Endothelial cell of umbilical vein (primary cell): ENCODE measurements around the gene CPED1. TPM values are rescaled to one million over a fixed set of nuclear protein-coding genes. Genes with fewer than 3 reads are reported as not detected.

Experiments used
- BruUV-seq: library from RNA; stranded (reverse); fragments of 400-500 nt; replicated peaks from 2 replicates; lab custom pipeline; 2021; lab: Mats Ljungman, UMichigan
- CTCF ChIA-PET: fragments of 300-600, 350-600 bp; sonication (Branson Sonifier 250); formaldehyde crosslinking; loops from one replicate; lab custom pipeline; 2021; ENCODE audit warnings: antibody characterized with exemption, inconsistent platforms; lab: Charles Lee
- POLR2A ChIA-PET: fragments of 300-600, 350-600 bp; sonication (Branson Sonifier 250); formaldehyde crosslinking; loops from one replicate; lab custom pipeline; 2021; ENCODE audit warnings: antibody characterized with exemption, inconsistent platforms; lab: Charles Lee
- DNase-seq: peaks from one replicate; pipeline ENCODE4 v3.0.0-alpha.2; 2011; ENCODE audit warnings: low read depth, low spot score
- FAIRE-seq: peaks from 2 replicates; lab custom pipeline; 2011; peaks lifted over from hg19 to GRCh38; lab: Jason Lieb, UNC
- H2AFZ ChIP-seq: 2 replicates; pipeline ENCODE4 v1.6.0; 2012; ENCODE audit warnings: low read depth, low read length, control low read depth, inconsistent platforms
- H3K27ac ChIP-seq: 2 replicates; pipeline ENCODE4 v1.5.1; 2011; ENCODE audit warnings: low read depth, mild to moderate bottlenecking, control low read depth, low read length, moderate library complexity; ENCODE audit not compliant: insufficient read depth
- H3K27me3 ChIP-seq, 2 experiments: 2 replicates each; pipeline versions ENCODE4 v1.6.0 to v1.6.1; 2011; ENCODE audit warnings: low read length in 2 of 2, mixed read lengths in 1 of 2; ENCODE audit not compliant: control insufficient read depth in 2 of 2, insufficient read depth in 2 of 2
- H3K36me3 ChIP-seq, 2 experiments: 2 replicates in 1 of 2; 3 replicates in 1 of 2; pipeline ENCODE4 v1.5.1; 2011; ENCODE audit warnings: low read length in 2 of 2, mild to moderate bottlenecking in 1 of 2, moderate library complexity in 1 of 2; ENCODE audit not compliant: control insufficient read depth in 2 of 2, insufficient read depth in 2 of 2; ENCODE audit errors: extremely low read depth in 1 of 2
- H3K4me1 ChIP-seq: 3 replicates; pipeline ENCODE4 v1.5.1; 2011; ENCODE audit warnings: mild to moderate bottlenecking, low read length; ENCODE audit not compliant: control insufficient read depth, insufficient read depth; ENCODE audit errors: extremely low read depth
- H3K4me2 ChIP-seq: 2 replicates; pipeline ENCODE4 v1.6.1; 2011; ENCODE audit warnings: low read length, control low read depth, mixed read lengths; ENCODE audit not compliant: insufficient read depth
- H3K4me3 ChIP-seq, 3 experiments: fragments of 200-600 bp in 1 of 3; sonication (generic), shearing (Covaris generic) in 1 of 3; replicated peaks in 1 of 3; 2 replicates each; pipeline ENCODE4 v1.5.1; 2011 to 2016; ENCODE audit warnings: control low read depth in 3 of 3, low read length in 3 of 3, mild to moderate bottlenecking in 2 of 3, inconsistent platforms in 1 of 3, low read depth in 1 of 3, moderate library complexity in 1 of 3; ENCODE audit not compliant: insufficient read depth in 1 of 3
- H3K79me2 ChIP-seq: 2 replicates; pipeline ENCODE4 v1.6.0; 2012; ENCODE audit warnings: low read length, inconsistent platforms; ENCODE audit not compliant: control insufficient read depth, insufficient read depth
- H3K9ac ChIP-seq: replicated peaks from 2 replicates; pipeline ENCODE3; 2011; ENCODE audit warnings: low read length, control low read depth; ENCODE audit not compliant: insufficient read depth; ENCODE audit errors: extremely low read depth
- H3K9me1 ChIP-seq: replicated peaks from 3 replicates; pipeline ENCODE4 v1.6.0; 2011; ENCODE audit warnings: mild to moderate bottlenecking, low read length; ENCODE audit not compliant: control insufficient read depth, insufficient read depth; ENCODE audit errors: extremely low read depth
- H3K9me3 ChIP-seq: replicated peaks from 2 replicates; pipeline ENCODE4 v1.5.1; 2012; ENCODE audit warnings: low read length, inconsistent platforms; ENCODE audit not compliant: control insufficient read depth, insufficient read depth
- H4K20me1 ChIP-seq: replicated peaks from 2 replicates; pipeline ENCODE3; 2011; ENCODE audit warnings: mild to moderate bottlenecking, low read length; ENCODE audit not compliant: control insufficient read depth, insufficient read depth; ENCODE audit errors: extremely low read depth
- EZH2 ChIP-seq: IDR thresholded peaks from 2 replicates; pipeline ENCODE4 v1.6.1; 2012; ENCODE audit warnings: borderline replicate concordance, low read depth, mild to moderate bottlenecking, moderate library complexity, low read length, inconsistent platforms; ENCODE audit not compliant: severe bottlenecking
- FOS ChIP-seq: IDR thresholded peaks from 2 replicates; pipeline ENCODE4 v1.6.1; 2011; ENCODE audit warnings: mild to moderate bottlenecking, low read length, moderate library complexity, borderline replicate concordance; ENCODE audit not compliant: insufficient read depth
- GATA2 ChIP-seq: IDR thresholded peaks from 2 replicates; pipeline ENCODE4 v1.7.0; 2011; ENCODE audit warnings: low read depth, mild to moderate bottlenecking, moderate library complexity, mixed read lengths, low read length; ENCODE audit not compliant: insufficient read length, insufficient read depth
- JUN ChIP-seq: IDR thresholded peaks from 2 replicates; pipeline ENCODE4 v1.6.1; 2011; ENCODE audit warnings: borderline replicate concordance, low read depth; ENCODE audit not compliant: insufficient read length, insufficient read depth
- MYC ChIP-seq: IDR thresholded peaks from one replicate; pipeline ENCODE4 v1.6.1; 2011; ENCODE audit warnings: mild to moderate bottlenecking, low read depth, low read length
- POLR2A ChIP-seq: IDR thresholded peaks from 2 replicates; pipeline ENCODE4 v1.6.1; 2012; ENCODE audit warnings: low read depth, mild to moderate bottlenecking, control low read depth, low read length
- POLR2AphosphoS5 ChIP-seq: IDR thresholded peaks from 2 replicates; pipeline ENCODE4 v1.6.1; 2012; ENCODE audit warnings: low read depth, mild to moderate bottlenecking, control low read depth, low read length, moderate library complexity; ENCODE audit not compliant: insufficient read depth
- dilution Hi-C: fragments of 300-500 bp; cut with MboI; formaldehyde crosslinking; loops from one replicate; pipeline ENCODE4 v1.15.0; 2019; ENCODE audit warnings: low sequenced_read_pairs; ENCODE audit not compliant: extremely low pct_ligation_motif_present
- intact Hi-C: fragments of 100-400 bp; cut with micrococcal nuclease; formaldehyde crosslinking; loops from one replicate; pipeline ENCODE4 v1.10.0; 2022
- polyA plus RNA-seq, 4 experiments: library from polyadenylated mRNA; depleted of rRNA in 3 of 4; stranded (reverse) in 3 of 4; unstranded in 1 of 4; fragments of >200 nt; gene quantifications; 2 replicates each; pipeline versions ENCODE4 v1.2.1 to v1.2.3, GENCODE V29; 2011 to 2012; ENCODE audit warnings: missing spikeins in 1 of 4
- total RNA-seq: library from RNA; stranded (reverse); gene quantifications from 2 replicates; pipeline ENCODE4 v1.2.3, GENCODE V29; 2021
- TF ChIP-seq, protein P1 (sequence below), 2 donors: IDR thresholded peaks; 1 replicate in 1 of 2; 2 replicates in 1 of 2; pipeline ENCODE4 v1.5.1; 2011; ENCODE audit warnings: low read length in 2 of 2, mild to moderate bottlenecking in 2 of 2, moderate library complexity in 2 of 2, control low read depth in 1 of 2, inconsistent platforms in 1 of 2, low read depth in 1 of 2; ENCODE audit not compliant: insufficient read depth in 1 of 2; ENCODE audit errors: extremely low read depth in 1 of 2
- TF ChIP-seq, protein P2 (sequence below): IDR thresholded peaks from 2 replicates; pipeline ENCODE4 v1.6.1; 2011; ENCODE audit not compliant: insufficient read depth, insufficient read length

The CPED1 gene
- total and polyA plus RNA-seq, 2 donors (not counting 3 experiments of a cell fraction or from before 2014, with no cell fraction given), result 0.22 to 3.0 TPM

GRCh38 chr7:121109145-121109544 lies 120.6 kb downstream of the CPED1 start:
- dilution Hi-C loops (no loop called here), intact Hi-C loops (loop anchor here (2.0 to 5.0 kb wide), 3 partner anchors 252 to 438 kb away; no protein-coding TSS in a partner anchor)
- no peak overlapping the region for H2AFZ ChIP-seq
- H3K27ac ChIP-seq, result no peak overlapping the region
- FAIRE-seq (no peak), DNase-seq (no peak)
- H3K27me3 ChIP-seq, result peaks cover 12 to 20% of the 10 kb centered on the region in 2 experiments
- TF ChIP-seq MYC (no peak), FOS (no peak), JUN (no peak)
- TF ChIP-seq, protein P1, sequence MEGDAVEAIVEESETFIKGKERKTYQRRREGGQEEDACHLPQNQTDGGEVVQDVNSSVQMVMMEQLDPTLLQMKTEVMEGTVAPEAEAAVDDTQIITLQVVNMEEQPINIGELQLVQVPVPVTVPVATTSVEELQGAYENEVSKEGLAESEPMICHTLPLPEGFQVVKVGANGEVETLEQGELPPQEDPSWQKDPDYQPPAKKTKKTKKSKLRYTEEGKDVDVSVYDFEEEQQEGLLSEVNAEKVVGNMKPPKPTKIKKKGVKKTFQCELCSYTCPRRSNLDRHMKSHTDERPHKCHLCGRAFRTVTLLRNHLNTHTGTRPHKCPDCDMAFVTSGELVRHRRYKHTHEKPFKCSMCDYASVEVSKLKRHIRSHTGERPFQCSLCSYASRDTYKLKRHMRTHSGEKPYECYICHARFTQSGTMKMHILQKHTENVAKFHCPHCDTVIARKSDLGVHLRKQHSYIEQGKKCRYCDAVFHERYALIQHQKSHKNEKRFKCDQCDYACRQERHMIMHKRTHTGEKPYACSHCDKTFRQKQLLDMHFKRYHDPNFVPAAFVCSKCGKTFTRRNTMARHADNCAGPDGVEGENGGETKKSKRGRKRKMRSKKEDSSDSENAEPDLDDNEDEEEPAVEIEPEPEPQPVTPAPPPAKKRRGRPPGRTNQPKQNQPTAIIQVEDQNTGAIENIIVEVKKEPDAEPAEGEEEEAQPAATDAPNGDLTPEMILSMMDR (IDR thresholded peaks at IDR 0.05; ENCODE audit: extremely low read depth in 1 of 2, insufficient read depth in 1 of 2, low read depth in 1 of 2, low read length in 2 of 2), result no peak
- H3K9me3 ChIP-seq, result no peaks in the 10 kb centered on the region
- no peak overlapping the region for H3K4me3 ChIP-seq
- no peaks in the 10 kb centered on the region for H3K4me1 ChIP-seq
- no TSS peak for BruUV-seq
- no peaks in the 10 kb centered on the region for H4K20me1 ChIP-seq
- no peaks in the 10 kb centered on the region for H3K9me1 ChIP-seq
- no peak overlapping the region for H3K9ac ChIP-seq
- ChIA-PET CTCF (interaction anchor here (0.9 to 4.0 kb wide), 10 partner anchors 27 to 906 kb away, joined by 3 to 82 read pairs (median 8); partner anchors contain the start of genes ING3 and TSPAN12), POLR2A (no interaction called here)
- no peak overlapping the region for H3K4me2 ChIP-seq
- H3K36me3 ChIP-seq, result no peaks in the 10 kb centered on the region
- no peaks in the 10 kb centered on the region for H3K79me2 ChIP-seq

DNA sequence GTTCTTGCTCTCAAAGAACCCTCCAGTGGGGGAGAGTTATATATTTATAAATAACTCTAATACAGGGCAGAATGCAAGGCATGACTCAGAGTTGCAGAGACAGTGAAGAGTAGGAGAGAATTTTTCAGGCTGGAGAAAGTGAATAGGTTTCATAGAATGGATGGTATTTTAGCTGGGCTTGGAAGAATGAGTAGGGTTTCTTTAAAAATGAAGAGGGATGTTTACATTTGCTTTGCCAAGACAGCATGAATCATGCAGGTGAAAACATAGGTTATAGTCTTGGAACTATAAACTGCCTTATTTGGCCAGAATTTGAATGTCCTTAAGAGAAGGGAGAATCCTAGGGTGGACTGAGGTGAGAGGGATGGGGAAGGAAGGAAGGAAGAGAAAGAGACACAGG lies 124.8 kb downstream of the CPED1 start:
- no peak for FAIRE-seq

More for the DNA sequence above, 124.8 kb downstream of the CPED1 start:
- H3K9ac ChIP-seq, result no peak overlapping the region
- H3K27me3 ChIP-seq, result peaks cover 12 to 23% of the 10 kb centered on the region in 2 experiments
- dilution Hi-C loops (no loop called here), intact Hi-C loops (no loop called here)
- H4K20me1 ChIP-seq, result no peaks in the 10 kb centered on the region
- no peaks in the 10 kb centered on the region for H3K36me3 ChIP-seq
- H3K9me1 ChIP-seq, result no peaks in the 10 kb centered on the region
- DNase-seq, result no peak
- TF ChIP-seq, protein P1 (IDR thresholded peaks at IDR 0.05; ENCODE audit: extremely low read depth in 1 of 2, insufficient read depth in 1 of 2, low read depth in 1 of 2, low read length in 2 of 2), result no peak
- TF ChIP-seq GATA2 (no peak), POLR2AphosphoS5 (no peak), EZH2 (no peak), FOS (no peak), MYC (no peak), JUN (no peak), POLR2A (no peak)
- TF ChIP-seq, protein P2, sequence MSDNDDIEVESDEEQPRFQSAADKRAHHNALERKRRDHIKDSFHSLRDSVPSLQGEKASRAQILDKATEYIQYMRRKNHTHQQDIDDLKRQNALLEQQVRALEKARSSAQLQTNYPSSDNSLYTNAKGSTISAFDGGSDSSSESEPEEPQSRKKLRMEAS, result no peak
- no peaks in the 10 kb centered on the region for H3K9me3 ChIP-seq
- no peaks in the 10 kb centered on the region for H3K79me2 ChIP-seq
- no peak overlapping the region for H2AFZ ChIP-seq
- no peak overlapping the region for H3K4me3 ChIP-seq
- POLR2A ChIA-PET, result no interaction called here
- CTCF ChIA-PET, result no interaction called here
- H3K4me2 ChIP-seq, result no peak overlapping the region
- no TSS peak for BruUV-seq
- no peak overlapping the region for H3K27ac ChIP-seq
- no peaks in the 10 kb centered on the region for H3K4me1 ChIP-seq
